OCI-LY7 (cell line): Measurements from ENCODE around the gene CDYL.

Experiments used
- EZH2phosphoT487 ChIP-seq: fragments of 200-600 bp; sonication (generic); IDR thresholded peaks from 2 replicates; pipeline ENCODE4 v1.6.1; 2018; ENCODE audit warnings: low read depth, borderline replicate concordance, mild to moderate bottlenecking, mixed run types, antibody characterized with exemption, low read length, moderate library complexity, mixed read lengths
- TF ChIP-seq, protein P1 (sequence below): fragments of 200-600 bp; sonication (generic); conservative IDR thresholded peaks from 2 replicates; pipeline ENCODE4 v1.5.1; 2014; ENCODE audit warnings: mild to moderate bottlenecking, antibody characterized with exemption, low read length, moderate library complexity, mixed read lengths

DNA sequence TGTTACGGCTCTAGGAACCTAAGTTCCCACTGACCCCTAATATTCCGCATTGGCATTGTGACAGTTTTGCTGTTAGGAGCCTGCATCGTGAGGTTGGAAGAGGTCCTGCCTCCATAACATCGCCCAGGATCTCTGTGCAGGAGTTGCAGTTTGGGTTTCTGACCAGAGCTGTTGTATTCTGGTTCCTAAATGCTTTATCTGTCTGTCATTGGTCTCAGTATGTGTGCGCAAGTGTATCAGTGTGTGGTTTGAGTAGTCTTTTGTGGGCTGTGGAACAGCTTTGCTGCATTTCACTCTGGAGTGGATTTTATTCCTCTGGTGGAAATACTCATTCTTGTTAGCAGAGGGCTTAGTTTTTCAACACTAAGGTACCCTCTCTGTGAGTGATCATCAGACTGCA, 95.6 kb downstream of the CDYL start:
- TF ChIP-seq, protein P1, sequence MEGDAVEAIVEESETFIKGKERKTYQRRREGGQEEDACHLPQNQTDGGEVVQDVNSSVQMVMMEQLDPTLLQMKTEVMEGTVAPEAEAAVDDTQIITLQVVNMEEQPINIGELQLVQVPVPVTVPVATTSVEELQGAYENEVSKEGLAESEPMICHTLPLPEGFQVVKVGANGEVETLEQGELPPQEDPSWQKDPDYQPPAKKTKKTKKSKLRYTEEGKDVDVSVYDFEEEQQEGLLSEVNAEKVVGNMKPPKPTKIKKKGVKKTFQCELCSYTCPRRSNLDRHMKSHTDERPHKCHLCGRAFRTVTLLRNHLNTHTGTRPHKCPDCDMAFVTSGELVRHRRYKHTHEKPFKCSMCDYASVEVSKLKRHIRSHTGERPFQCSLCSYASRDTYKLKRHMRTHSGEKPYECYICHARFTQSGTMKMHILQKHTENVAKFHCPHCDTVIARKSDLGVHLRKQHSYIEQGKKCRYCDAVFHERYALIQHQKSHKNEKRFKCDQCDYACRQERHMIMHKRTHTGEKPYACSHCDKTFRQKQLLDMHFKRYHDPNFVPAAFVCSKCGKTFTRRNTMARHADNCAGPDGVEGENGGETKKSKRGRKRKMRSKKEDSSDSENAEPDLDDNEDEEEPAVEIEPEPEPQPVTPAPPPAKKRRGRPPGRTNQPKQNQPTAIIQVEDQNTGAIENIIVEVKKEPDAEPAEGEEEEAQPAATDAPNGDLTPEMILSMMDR, result no peak
- TF ChIP-seq EZH2phosphoT487, result no peak
